Measurements from ENCODE around the gene PEPD. TPM values are rescaled to one million over a fixed set of nuclear protein-coding genes. Genes with fewer than 3 reads are reported as not detected.

The PEPD gene
- total and polyA plus RNA-seq, 10 of the 15 experiments (the other 5 are each of a cell fraction or from before 2014, with no cell fraction given), result 1.4 to 52.0 (median 20.2) TPM

DNA sequence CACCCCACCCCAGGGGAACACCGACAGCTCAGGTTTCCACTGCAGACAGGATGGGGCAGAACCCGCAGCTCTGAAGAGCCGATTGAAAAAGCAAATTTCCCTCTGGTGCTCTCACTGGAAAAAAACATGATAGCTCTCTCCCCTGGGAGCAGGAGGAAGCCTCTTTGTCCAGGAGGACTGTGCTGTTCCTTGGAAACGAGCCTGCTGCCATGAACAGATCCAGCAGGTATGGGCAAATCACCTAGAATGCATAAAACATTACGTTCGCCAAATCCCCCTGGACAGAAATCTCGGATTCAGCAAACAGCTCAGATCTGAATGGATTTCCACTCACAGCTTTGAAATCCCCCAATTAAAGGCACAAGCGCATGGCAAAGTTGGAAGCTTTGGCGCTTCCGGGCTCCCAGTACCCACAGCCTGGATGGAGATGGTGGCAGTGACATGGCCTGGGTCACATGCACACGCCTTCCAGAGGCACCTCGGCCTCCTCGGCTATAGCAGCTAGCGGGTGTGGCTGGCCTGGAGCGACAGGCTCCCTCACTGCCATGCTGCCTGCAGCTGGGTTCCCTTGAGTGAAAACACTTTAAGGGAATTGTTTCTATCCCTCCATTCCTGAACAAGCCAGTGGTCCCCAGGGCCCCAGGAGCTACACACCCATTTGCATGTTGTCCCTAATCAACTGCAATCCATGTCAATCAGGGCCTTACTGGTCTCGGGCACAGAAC, 89.0 kb downstream of the PEPD start:
- Histone ChIP-seq H3K27me3 (replicated peaks in 1 of 2; ENCODE audit: control insufficient read depth in 2 of 2, insufficient read depth in 2 of 2, low read length in 1 of 2) (no peaks in the 10 kb centered on the region), H3K27ac (ENCODE audit: control insufficient read depth, insufficient read depth) (no peak overlapping the region), H2AFZ (ENCODE audit: control insufficient read depth, low read depth, low read length) (no peak overlapping the region), H3K4me1 (ENCODE audit: control insufficient read depth, insufficient read depth, low read length) (no peaks in the 10 kb centered on the region), H3K9ac (ENCODE audit: control insufficient read depth, insufficient read depth, low read length) (no peak overlapping the region), H3K4me2 (ENCODE audit: control insufficient read depth, insufficient read depth) (no peak overlapping the region), H3K4me3 (no peak overlapping the region), H3K79me2 (ENCODE audit: control insufficient read depth, insufficient read depth, low read length) (no peaks in the 10 kb centered on the region), H3K9me3 (replicated peaks; ENCODE audit: control insufficient read depth, insufficient read depth, low read length) (no peaks in the 10 kb centered on the region), H4K20me1 (ENCODE audit: control insufficient read depth, insufficient read depth) (no peaks in the 10 kb centered on the region), H3K36me3 (ENCODE audit: control insufficient read depth in 2 of 2, insufficient read depth in 2 of 2, low read length in 1 of 2) (no peaks in the 10 kb centered on the region)
- ATAC-seq, result no peak
- no peak for DNase-seq (ENCODE audit: low read depth, low spot score)
- in situ Hi-C loops (cut with MboI) (no loop called here), intact Hi-C loops (cut with micrococcal nuclease; ENCODE audit: unreplicated experiment) (no loop called here)
- no peak for FAIRE-seq
- CTCF ChIA-PET, result interaction anchor here (0.9 to 1.7 kb wide), 4 partner anchors 9 to 346 kb away, joined by 3 to 13 read pairs (median 4); no protein-coding TSS in a partner anchor
- WGBS (ENCODE audit: insufficient coverage, insufficient replicate concordance, low lambda C conversion rate, missing lambda C conversion rate), result 63% methylated on average over 15 of the region's 16 CpGs
- no TSS peak for BruUV-seq (replicated peaks)
- SMC1A ChIA-PET (ENCODE audit: uncharacterized antibody, unreplicated experiment), result interaction anchor here (1.2 kb wide), 1 partner anchor 338 kb away, joined by 4 read pairs; no protein-coding TSS in a partner anchor
- RAD21 ChIA-PET (ENCODE audit: unreplicated experiment), result interaction anchor here (1.0 to 2.1 kb wide), 2 partner anchors 337 to 339 kb away, joined by 3 to 6 read pairs; no protein-coding TSS in a partner anchor
- POLR2A ChIA-PET, result no interaction called here
- TF ChIP-seq, protein P1, sequence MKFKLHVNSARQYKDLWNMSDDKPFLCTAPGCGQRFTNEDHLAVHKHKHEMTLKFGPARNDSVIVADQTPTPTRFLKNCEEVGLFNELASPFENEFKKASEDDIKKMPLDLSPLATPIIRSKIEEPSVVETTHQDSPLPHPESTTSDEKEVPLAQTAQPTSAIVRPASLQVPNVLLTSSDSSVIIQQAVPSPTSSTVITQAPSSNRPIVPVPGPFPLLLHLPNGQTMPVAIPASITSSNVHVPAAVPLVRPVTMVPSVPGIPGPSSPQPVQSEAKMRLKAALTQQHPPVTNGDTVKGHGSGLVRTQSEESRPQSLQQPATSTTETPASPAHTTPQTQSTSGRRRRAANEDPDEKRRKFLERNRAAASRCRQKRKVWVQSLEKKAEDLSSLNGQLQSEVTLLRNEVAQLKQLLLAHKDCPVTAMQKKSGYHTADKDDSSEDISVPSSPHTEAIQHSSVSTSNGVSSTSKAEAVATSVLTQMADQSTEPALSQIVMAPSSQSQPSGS (IDR thresholded peaks at IDR 0.05; ENCODE audit: low read length), result no peak
- TF ChIP-seq PAX8 (IDR thresholded peaks at IDR 0.05) (no peak), TBL1XR1 (IDR thresholded peaks at IDR 0.05; ENCODE audit: low read depth, low read length) (no peak), TAF1 (IDR thresholded peaks at IDR 0.05; ENCODE audit: borderline replicate concordance, low read depth, low read length) (no peak), NR2C2 (IDR thresholded peaks at IDR 0.05; ENCODE audit: borderline replicate concordance, control insufficient read depth, insufficient read length, low read depth) (no peak), KAT2A (conservative IDR thresholded peaks at IDR 0.05; ENCODE audit: control insufficient read depth, low read depth, low read length) (no peak), HDAC2 (IDR thresholded peaks at IDR 0.05) (no peak), MTA2 (IDR thresholded peaks at IDR 0.05; ENCODE audit: low read depth) (no peak), NFYB (IDR thresholded peaks at IDR 0.05; ENCODE audit: insufficient read depth, low read depth, low read length) (no peak), IRF4 (IDR thresholded peaks at IDR 0.05; ENCODE audit: low read depth, low read length) (no peak)
- TF ChIP-seq, protein P2, sequence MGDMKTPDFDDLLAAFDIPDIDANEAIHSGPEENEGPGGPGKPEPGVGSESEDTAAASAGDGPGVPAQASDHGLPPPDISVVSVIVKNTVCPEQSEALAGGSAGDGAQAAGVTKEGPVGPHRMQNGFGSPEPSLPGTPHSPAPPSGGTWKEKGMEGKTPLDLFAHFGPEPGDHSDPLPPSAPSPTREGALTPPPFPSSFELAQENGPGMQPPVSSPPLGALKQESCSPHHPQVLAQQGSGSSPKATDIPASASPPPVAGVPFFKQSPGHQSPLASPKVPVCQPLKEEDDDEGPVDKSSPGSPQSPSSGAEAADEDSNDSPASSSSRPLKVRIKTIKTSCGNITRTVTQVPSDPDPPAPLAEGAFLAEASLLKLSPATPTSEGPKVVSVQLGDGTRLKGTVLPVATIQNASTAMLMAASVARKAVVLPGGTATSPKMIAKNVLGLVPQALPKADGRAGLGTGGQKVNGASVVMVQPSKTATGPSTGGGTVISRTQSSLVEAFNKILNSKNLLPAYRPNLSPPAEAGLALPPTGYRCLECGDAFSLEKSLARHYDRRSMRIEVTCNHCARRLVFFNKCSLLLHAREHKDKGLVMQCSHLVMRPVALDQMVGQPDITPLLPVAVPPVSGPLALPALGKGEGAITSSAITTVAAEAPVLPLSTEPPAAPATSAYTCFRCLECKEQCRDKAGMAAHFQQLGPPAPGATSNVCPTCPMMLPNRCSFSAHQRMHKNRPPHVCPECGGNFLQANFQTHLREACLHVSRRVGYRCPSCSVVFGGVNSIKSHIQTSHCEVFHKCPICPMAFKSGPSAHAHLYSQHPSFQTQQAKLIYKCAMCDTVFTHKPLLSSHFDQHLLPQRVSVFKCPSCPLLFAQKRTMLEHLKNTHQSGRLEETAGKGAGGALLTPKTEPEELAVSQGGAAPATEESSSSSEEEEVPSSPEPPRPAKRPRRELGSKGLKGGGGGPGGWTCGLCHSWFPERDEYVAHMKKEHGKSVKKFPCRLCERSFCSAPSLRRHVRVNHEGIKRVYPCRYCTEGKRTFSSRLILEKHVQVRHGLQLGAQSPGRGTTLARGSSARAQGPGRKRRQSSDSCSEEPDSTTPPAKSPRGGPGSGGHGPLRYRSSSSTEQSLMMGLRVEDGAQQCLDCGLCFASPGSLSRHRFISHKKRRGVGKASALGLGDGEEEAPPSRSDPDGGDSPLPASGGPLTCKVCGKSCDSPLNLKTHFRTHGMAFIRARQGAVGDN (IDR thresholded peaks at IDR 0.05), result no peak
- TF ChIP-seq, protein P3, sequence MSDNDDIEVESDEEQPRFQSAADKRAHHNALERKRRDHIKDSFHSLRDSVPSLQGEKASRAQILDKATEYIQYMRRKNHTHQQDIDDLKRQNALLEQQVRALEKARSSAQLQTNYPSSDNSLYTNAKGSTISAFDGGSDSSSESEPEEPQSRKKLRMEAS (IDR thresholded peaks at IDR 0.05; ENCODE audit: low read depth, low read length), result no peak
- TF ChIP-seq, protein P4, sequence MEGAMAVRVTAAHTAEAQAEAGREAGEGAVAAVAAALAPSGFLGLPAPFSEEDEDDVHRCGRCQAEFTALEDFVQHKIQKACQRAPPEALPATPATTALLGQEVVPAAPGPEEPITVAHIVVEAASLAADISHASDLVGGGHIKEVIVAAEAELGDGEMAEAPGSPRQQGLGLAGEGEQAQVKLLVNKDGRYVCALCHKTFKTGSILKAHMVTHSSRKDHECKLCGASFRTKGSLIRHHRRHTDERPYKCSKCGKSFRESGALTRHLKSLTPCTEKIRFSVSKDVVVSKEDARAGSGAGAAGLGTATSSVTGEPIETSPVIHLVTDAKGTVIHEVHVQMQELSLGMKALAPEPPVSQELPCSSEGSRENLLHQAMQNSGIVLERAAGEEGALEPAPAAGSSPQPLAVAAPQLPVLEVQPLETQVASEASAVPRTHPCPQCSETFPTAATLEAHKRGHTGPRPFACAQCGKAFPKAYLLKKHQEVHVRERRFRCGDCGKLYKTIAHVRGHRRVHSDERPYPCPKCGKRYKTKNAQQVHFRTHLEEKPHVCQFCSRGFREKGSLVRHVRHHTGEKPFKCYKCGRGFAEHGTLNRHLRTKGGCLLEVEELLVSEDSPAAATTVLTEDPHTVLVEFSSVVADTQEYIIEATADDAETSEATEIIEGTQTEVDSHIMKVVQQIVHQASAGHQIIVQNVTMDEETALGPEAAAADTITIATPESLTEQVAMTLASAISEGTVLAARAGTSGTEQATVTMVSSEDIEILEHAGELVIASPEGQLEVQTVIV (IDR thresholded peaks at IDR 0.05; ENCODE audit: borderline replicate concordance, partially characterized antibody), result no peak
